Measurements from ENCODE around the gene TSPEAR. TPM values are rescaled to one million over a fixed set of nuclear protein-coding genes. Genes with fewer than 3 reads are reported as not detected.

The TSPEAR gene
- total RNA-seq, 1 donor, result not detected

GRCh38 chr21:44701541-44701940 is 9.8 kb downstream of the TSPEAR start:
- peaks cover 60% of the 10 kb centered on the region for H3K27me3 ChIP-seq (ENCODE audit: insufficient read depth, low read length)
- DNase-seq (ENCODE audit: insufficient read length, low spot score, missing footprints), result no peak
- H3K79me2 ChIP-seq (ENCODE audit: insufficient read depth, low read length), result no peaks in the 10 kb centered on the region
- no peaks in the 10 kb centered on the region for H4K20me1 ChIP-seq (ENCODE audit: insufficient read depth, low read length)
- H3K36me3 ChIP-seq (ENCODE audit: insufficient read depth, low read length), result no peaks in the 10 kb centered on the region
- H3K9me3 ChIP-seq (ENCODE audit: low read depth, low read length), result no peaks in the 10 kb centered on the region
- no peak overlapping the region for H3K27ac ChIP-seq (ENCODE audit: low read depth, low read length)
- no peak overlapping the region for H3K4me2 ChIP-seq (ENCODE audit: insufficient read depth, low read length)
- H3K4me1 ChIP-seq (ENCODE audit: insufficient read depth, low read length), result no peaks in the 10 kb centered on the region
- H3K4me3 ChIP-seq (ENCODE audit: insufficient read depth, low read length), result no peak overlapping the region
- H2AFZ ChIP-seq (ENCODE audit: low read length), result no peak overlapping the region
- TF ChIP-seq CTCF (IDR thresholded peaks at IDR 0.05; ENCODE audit: extremely low read depth, low read depth, low read length), result no peak

- H3K27ac ChIP-seq (ENCODE audit: low read depth, low read length), result no peak overlapping the region
- DNase-seq (ENCODE audit: insufficient read length, low spot score, missing footprints), result peak; percentile 74
- no peak overlapping the region for H3K4me3 ChIP-seq (ENCODE audit: insufficient read depth, low read length)
- no peaks in the 10 kb centered on the region for H3K9me3 ChIP-seq (ENCODE audit: low read depth, low read length)
- H3K4me2 ChIP-seq (ENCODE audit: insufficient read depth, low read length), result no peak overlapping the region
- H3K36me3 ChIP-seq (ENCODE audit: insufficient read depth, low read length), result no peaks in the 10 kb centered on the region
- no peaks in the 10 kb centered on the region for H4K20me1 ChIP-seq (ENCODE audit: insufficient read depth, low read length)
- no peak for TF ChIP-seq CTCF (IDR thresholded peaks at IDR 0.05; ENCODE audit: extremely low read depth, low read depth, low read length)
- no peaks in the 10 kb centered on the region for H3K79me2 ChIP-seq (ENCODE audit: insufficient read depth, low read length)
- no peaks in the 10 kb centered on the region for H3K4me1 ChIP-seq (ENCODE audit: insufficient read depth, low read length)
- no peak overlapping the region for H2AFZ ChIP-seq (ENCODE audit: low read length)
- H3K27me3 ChIP-seq (ENCODE audit: insufficient read depth, low read length), result peaks cover 60% of the 10 kb centered on the region
Observed at GRCh38 chr21:44701023-44701400, 10.4 kb downstream of the TSPEAR start.

GRCh38 chr21:44700101-44701022 is 11.0 kb downstream of the TSPEAR start:
- Histone ChIP-seq H2AFZ (ENCODE audit: low read length) (no peak overlapping the region), H3K27ac (ENCODE audit: low read depth, low read length) (no peak overlapping the region), H3K36me3 (ENCODE audit: insufficient read depth, low read length) (no peaks in the 10 kb centered on the region), H3K9me3 (ENCODE audit: low read depth, low read length) (no peaks in the 10 kb centered on the region), H3K4me3 (ENCODE audit: insufficient read depth, low read length) (no peak overlapping the region), H3K79me2 (ENCODE audit: insufficient read depth, low read length) (no peaks in the 10 kb centered on the region), H4K20me1 (ENCODE audit: insufficient read depth, low read length) (no peaks in the 10 kb centered on the region), H3K4me2 (ENCODE audit: insufficient read depth, low read length) (no peak overlapping the region), H3K4me1 (ENCODE audit: insufficient read depth, low read length) (no peaks in the 10 kb centered on the region), H3K27me3 (ENCODE audit: insufficient read depth, low read length) (peaks cover 60% of the 10 kb centered on the region)
- no peak for TF ChIP-seq CTCF (IDR thresholded peaks at IDR 0.05; ENCODE audit: extremely low read depth, low read depth, low read length)
- DNase-seq (ENCODE audit: insufficient read length, low spot score, missing footprints), result peak; percentile 68

- Histone ChIP-seq H3K9me3 (ENCODE audit: low read depth, low read length) (no peaks in the 10 kb centered on the region), H3K27ac (ENCODE audit: low read depth, low read length) (no peak overlapping the region), H3K4me2 (ENCODE audit: insufficient read depth, low read length) (no peak overlapping the region), H3K36me3 (ENCODE audit: insufficient read depth, low read length) (no peaks in the 10 kb centered on the region), H3K27me3 (ENCODE audit: insufficient read depth, low read length) (peaks cover 57% of the 10 kb centered on the region), H2AFZ (ENCODE audit: low read length) (no peak overlapping the region), H3K4me3 (ENCODE audit: insufficient read depth, low read length) (no peak overlapping the region), H3K4me1 (ENCODE audit: insufficient read depth, low read length) (no peaks in the 10 kb centered on the region), H4K20me1 (ENCODE audit: insufficient read depth, low read length) (no peaks in the 10 kb centered on the region), H3K79me2 (ENCODE audit: insufficient read depth, low read length) (no peaks in the 10 kb centered on the region)
- peak; percentile 50 for DNase-seq (ENCODE audit: insufficient read length, low spot score, missing footprints)
- no peak for TF ChIP-seq CTCF (IDR thresholded peaks at IDR 0.05; ENCODE audit: extremely low read depth, low read depth, low read length)
Observed at GRCh38 chr21:44699502-44700001, 11.8 kb downstream of the TSPEAR start.

Data from osteoblast (primary cell).